ENCODE data around the gene TMTC3. TPM values are rescaled to one million over a fixed set of nuclear protein-coding genes. Genes with fewer than 3 reads are reported as not detected.

Gene TMTC3
- total and polyA plus RNA-seq, 9 donors, result 3.9 to 21.9 (median 19.9) TPM

GRCh38 chr12:88227871-88228270, 85.8 kb downstream of the TMTC3 start:
- Histone ChIP-seq H3K4me3 (no peak overlapping the region), H3K9me3 (peaks cover 0 to 3% of the 10 kb centered on the region in 2 donors), H3K27me3 (no peaks in the 10 kb centered on the region), H3K36me3 (no peaks in the 10 kb centered on the region), H3K27ac (no peak overlapping the region), H3K4me1 (ENCODE audit: insufficient read depth) (no peaks in the 10 kb centered on the region)
- 93 to 95% (median 94%) methylated on average over 12 of the region's 12 CpGs for WGBS, 3 donors
- intact Hi-C loops (cut with DNase I), result no loop called here
- DNase-seq, result no peak
- TF ChIP-seq CTCF (IDR thresholded peaks at IDR 0.05) (no peak), EP300 (IDR thresholded peaks at IDR 0.05) (no peak), POLR2A (IDR thresholded peaks at IDR 0.05) (no peak)

GRCh38 chr12:88228720-88229119, 86.6 kb downstream of the TMTC3 start:
- 95 to 96% (median 95%) methylated on average over 4 of the region's 4 CpGs for WGBS, 3 donors
- no peak for TF ChIP-seq CTCF (IDR thresholded peaks at IDR 0.05)
- TF ChIP-seq EP300 (IDR thresholded peaks at IDR 0.05), result no peak
- no peak for TF ChIP-seq POLR2A (IDR thresholded peaks at IDR 0.05)
- Histone ChIP-seq H3K4me3 (no peak overlapping the region), H3K27ac (no peak overlapping the region), H3K4me1 (ENCODE audit: insufficient read depth) (no peaks in the 10 kb centered on the region), H3K36me3 (no peaks in the 10 kb centered on the region), H3K9me3 (no peaks in the 10 kb centered on the region), H3K27me3 (no peaks in the 10 kb centered on the region)
- intact Hi-C loops (cut with DNase I), result no loop called here
- no peak for DNase-seq

GRCh38 chr12:88230271-88230670, 88.2 kb downstream of the TMTC3 start:
- H3K9me3 ChIP-seq, result no peaks in the 10 kb centered on the region
- intact Hi-C loops (cut with DNase I), result no loop called here
- no peak for DNase-seq
- no peak for TF ChIP-seq POLR2A (IDR thresholded peaks at IDR 0.05)
- TF ChIP-seq EP300 (IDR thresholded peaks at IDR 0.05), result no peak
- no peak for TF ChIP-seq CTCF (IDR thresholded peaks at IDR 0.05)
- WGBS, 3 donors, result 86 to 93% (median 88%) methylated on average over 2 of the region's 2 CpGs
- no peak overlapping the region for H3K4me3 ChIP-seq
- no peaks in the 10 kb centered on the region for H3K27me3 ChIP-seq
- H3K27ac ChIP-seq, result no peak overlapping the region
- no peaks in the 10 kb centered on the region for H3K4me1 ChIP-seq (ENCODE audit: insufficient read depth)
- H3K36me3 ChIP-seq, result no peaks in the 10 kb centered on the region

- TF ChIP-seq CTCF (IDR thresholded peaks at IDR 0.05) (no peak), EP300 (IDR thresholded peaks at IDR 0.05) (no peak), POLR2A (IDR thresholded peaks at IDR 0.05) (no peak)
- WGBS, 3 donors, result 92 to 93% (median 92%) methylated on average over 7 of the region's 7 CpGs
- no peak for DNase-seq
- H3K36me3 ChIP-seq, result no peaks in the 10 kb centered on the region
- H3K4me3 ChIP-seq, result no peak overlapping the region
- no peaks in the 10 kb centered on the region for H3K9me3 ChIP-seq
- no peaks in the 10 kb centered on the region for H3K4me1 ChIP-seq (ENCODE audit: insufficient read depth)
- no peak overlapping the region for H3K27ac ChIP-seq
- H3K27me3 ChIP-seq, result no peaks in the 10 kb centered on the region
- intact Hi-C loops (cut with DNase I), result no loop called here
Observed at GRCh38 chr12:88235183-88235833, 93.2 kb downstream of the TMTC3 start.
